K562 (cell line): ENCODE measurements around the gene DNAJC15. TPM values are rescaled to one million over a fixed set of nuclear protein-coding genes. Genes with fewer than 3 reads are reported as not detected.

Experiments
- ATAC-seq: fragments of 200-7000 bp; cut with Tn5 transposase; 3 replicates; pipeline ENCODE4 v1.9.1; 2020; ENCODE audit warnings: moderate library complexity
- BruUV-seq: library from RNA; stranded (reverse); fragments of 400-500 nt; replicated peaks from 2 replicates; lab custom pipeline; 2021; lab: Mats Ljungman, UMichigan
- CTCF ChIA-PET: fragments of 300-600 bp; formaldehyde crosslinking; extraction: SDS; loops from one replicate; lab custom pipeline; 2021; ENCODE audit warnings: low intra/inter-chr PET ratio; lab: Yijun Ruan, JAX
- POLR2A ChIA-PET: fragments of 300-600, 350-650 bp; sonication (Branson Sonifier 250); formaldehyde crosslinking; extraction: SDS; loops from one replicate; lab custom pipeline; 2021; ENCODE audit warnings: antibody characterized with exemption, inconsistent platforms; lab: Yijun Ruan, JAX
- DNase-seq, 4 experiments: peaks; one replicate each; pipeline versions ENCODE4 v3.0.0 to v3.0.0-alpha.2; 2011 to 2018; ENCODE audit warnings: low spot score in 3 of 4, mixed read lengths in 3 of 4; ENCODE audit errors: extremely low read depth in 1 of 4
- FAIRE-seq: peaks from 2 replicates; lab custom pipeline; 2011; peaks lifted over from hg19 to GRCh38; lab: Jason Lieb, UNC
- H2AFZ ChIP-seq: 2 replicates; pipeline ENCODE4 v1.6.0; 2011; ENCODE audit warnings: low read depth, low read length, control low read depth, inconsistent platforms
- H3K27ac ChIP-seq: fragments of 200-600 bp; 3 replicates; pipeline ENCODE4 v1.8.0; 2011; ENCODE audit warnings: low read depth, mild to moderate bottlenecking, control low read depth, inconsistent platforms, low read length, moderate library complexity, mixed read lengths; ENCODE audit errors: extremely low read depth
- H3K27me3 ChIP-seq, 2 experiments: fragments of 300-600 bp in 1 of 2; 2 replicates in 1 of 2; 3 replicates in 1 of 2; pipeline versions ENCODE4 v1.6.0 to v1.8.0; 2011; ENCODE audit warnings: inconsistent platforms in 2 of 2, low read length in 2 of 2, mild to moderate bottlenecking in 1 of 2, mixed read lengths in 1 of 2, moderate library complexity in 1 of 2; ENCODE audit not compliant: control insufficient read depth in 2 of 2, insufficient read depth in 2 of 2
- H3K36me3 ChIP-seq: fragments of 300-600 bp; 3 replicates; pipeline ENCODE4 v1.8.0; 2011; ENCODE audit warnings: mild to moderate bottlenecking, low read length, inconsistent platforms; ENCODE audit not compliant: control insufficient read depth, insufficient read depth
- H3K4me1 ChIP-seq, 2 experiments: fragments of 200-600 bp in 1 of 2; replicated peaks in 1 of 2; 2 replicates in 1 of 2; 3 replicates in 1 of 2; pipeline versions ENCODE4 v1.5.1 to v1.8.0; 2011; ENCODE audit warnings: inconsistent platforms in 2 of 2, low read length in 2 of 2, mild to moderate bottlenecking in 1 of 2, mixed read lengths in 1 of 2, moderate library complexity in 1 of 2; ENCODE audit not compliant: control insufficient read depth in 2 of 2, insufficient read depth in 2 of 2
- H3K4me2 ChIP-seq: 2 replicates; pipeline ENCODE4 v1.6.1; 2011; ENCODE audit warnings: low read length, control low read depth, inconsistent platforms, mixed read lengths; ENCODE audit not compliant: insufficient read depth
- H3K4me3 ChIP-seq: fragments of 200-600 bp; sonication (generic), shearing (Covaris generic); 2 replicates; pipeline ENCODE4 v1.5.1; 2016; ENCODE audit warnings: control low read depth, inconsistent platforms
- H3K79me2 ChIP-seq: fragments of 200-600 bp; 3 replicates; pipeline ENCODE4 v1.8.0; 2011; ENCODE audit warnings: low read length, inconsistent platforms; ENCODE audit not compliant: control insufficient read depth, insufficient read depth
- H3K9ac ChIP-seq, 2 experiments: 2 replicates each; pipeline versions ENCODE4 v1.6.0 to v1.6.1; 2011; ENCODE audit warnings: low read depth in 2 of 2, low read length in 2 of 2, control low read depth in 1 of 2, inconsistent platforms in 1 of 2, mild to moderate bottlenecking in 1 of 2, mixed read lengths in 1 of 2; ENCODE audit not compliant: insufficient read depth in 1 of 2
- H3K9me1 ChIP-seq: one replicate; pipeline ENCODE4 v1.6.0; 2011; ENCODE audit warnings: inconsistent platforms, mild to moderate bottlenecking, low read length, moderate library complexity; ENCODE audit not compliant: control insufficient read depth, insufficient read depth
- H3K9me3 ChIP-seq: replicated peaks from 2 replicates; pipeline ENCODE4 v1.5.1; 2011; ENCODE audit warnings: low read depth, low read length, inconsistent platforms; ENCODE audit not compliant: control insufficient read depth, insufficient read depth
- H4K20me1 ChIP-seq: replicated peaks from 2 replicates; pipeline ENCODE4 v1.6.1; 2011; ENCODE audit warnings: low read length, inconsistent platforms, mixed read lengths; ENCODE audit not compliant: control insufficient read depth, insufficient read depth
- ARID1B ChIP-seq: fragments of 450-650 bp; IDR thresholded peaks from 2 replicates; pipeline ENCODE4 v1.6.1; 2016; ENCODE audit warnings: antibody characterized with exemption, mild to moderate bottlenecking, inconsistent platforms
- CEBPB ChIP-seq: fragments of 450-650 bp; IDR thresholded peaks from 2 replicates; pipeline ENCODE4 v1.6.1; 2016; ENCODE audit warnings: missing genetic modification characterization, missing compliant biosample characterization
- CEBPG ChIP-seq, 3 experiments: fragments of 200-800 bp in 1 of 3; sonication (Bioruptor generic) in 1 of 3; sonication (generic) in 1 of 3; formaldehyde crosslinking in 1 of 3; IDR thresholded peaks in 2 of 3; conservative IDR thresholded peaks in 1 of 3; 2 replicates each; pipeline versions ENCODE4 v1.6.1 to v1.8.0; 2016 to 2022; ENCODE audit warnings: missing compliant biosample characterization in 2 of 3, missing genetic modification characterization in 2 of 3, mild to moderate bottlenecking in 1 of 3, missing genetic modification reagents in 1 of 3
- FOXA1 ChIP-seq: fragments of 450-650 bp; IDR thresholded peaks from 2 replicates; pipeline ENCODE4 v1.6.1; 2016; ENCODE audit warnings: mild to moderate bottlenecking, borderline replicate concordance
- HIVEP1 ChIP-seq: fragments of 250-450 bp; sonication (Bioruptor Pico); IDR thresholded peaks from 2 replicates; pipeline ENCODE4 v1.4.0; 2020; ENCODE audit warnings: mild to moderate bottlenecking
- NCOA4 ChIP-seq: fragments of 450-650 bp; IDR thresholded peaks from 2 replicates; pipeline ENCODE4 v1.6.1; 2018; ENCODE audit warnings: mild to moderate bottlenecking; ENCODE audit not compliant: partially characterized antibody
- NEUROD1 ChIP-seq: fragments of 150-350 bp; IDR thresholded peaks from 2 replicates; pipeline ENCODE4 v1.6.1; 2014; ENCODE audit warnings: borderline replicate concordance, low read length, low read depth; ENCODE audit not compliant: partially characterized antibody
- RBM14 ChIP-seq: fragments of 200-400 bp; formaldehyde crosslinking; IDR thresholded peaks from 2 replicates; pipeline ENCODE4 v1.6.1; 2018; ENCODE audit warnings: low read depth, mild to moderate bottlenecking, low read length, moderate library complexity, borderline replicate concordance; ENCODE audit not compliant: insufficient read depth
- THRB ChIP-seq: fragments of 450-650 bp; formaldehyde crosslinking; conservative IDR thresholded peaks from 2 replicates; pipeline ENCODE4 v1.4.0; 2022; ENCODE audit warnings: mild to moderate bottlenecking, missing genetic modification characterization
- ZNF197 ChIP-seq: fragments of 200-800 bp; sonication (Bioruptor generic); IDR thresholded peaks from 2 replicates; pipeline ENCODE4 v1.6.1; 2016; ENCODE audit warnings: low read depth, missing genetic modification characterization, missing compliant biosample characterization
- WGBS: fragments of 100-300 bp; shearing (Covaris generic); methylation state at CpG from one replicate; pipeline ENCODE4 v1.1.6; 2016; ENCODE audit warnings: low coverage, mixed read lengths; ENCODE audit not compliant: insufficient coverage; ENCODE audit errors: missing lambda C conversion rate; 5-methylcytosine and 5-hydroxymethylcytosine counted together
- in situ Hi-C: fragments of 300-500 bp; cut with MboI; formaldehyde crosslinking; loops from 4 replicates; pipeline ENCODE4 v1.15.0; 2018; ENCODE audit warnings: inconsistent platforms, mixed read lengths
- intact Hi-C: fragments of 100-400 bp; cut with micrococcal nuclease; formaldehyde crosslinking; loops from 2 replicates; pipeline ENCODE4 v1.14.2; 2022
- polyA plus RNA-seq, 8 experiments: library from polyadenylated mRNA; depleted of rRNA in 4 of 8; stranded (reverse) in 5 of 8; unstranded in 3 of 8; fragments of >200 nt; fragmentation: Nextera tagmentation in 2 of 8; fragmentation: Illumina TruSeq in 1 of 8; extraction: Ambion mirVana in 2 of 8; extraction: Trizol in 1 of 8; gene quantifications; 2 replicates each; pipeline versions ENCODE4 v1.2.1 to v1.2.3, GENCODE V29; 2011 to 2014; ENCODE audit warnings: inconsistent platforms in 1 of 8, missing spikeins in 1 of 8
- total RNA-seq, 7 experiments: library from RNA; depleted of rRNA in 6 of 7; stranded (reverse); fragments of >200 nt in 6 of 7; fragmentation: Illumina TruSeq in 2 of 7; extraction: Trizol in 2 of 7; gene quantifications; 2 replicates each; pipeline versions ENCODE4 v1.2.1 to v1.2.3, GENCODE V29; 2011 to 2021; ENCODE audit warnings: low replicate concordance in 1 of 7

DNAJC15 gene
- total and polyA plus RNA-seq, 9 of the 15 experiments (the other 6 are each of a cell fraction or from before 2014, with no cell fraction given), result 0.47 to 3.8 (median 1.0) TPM

- no peak for FAIRE-seq
- no peak for TF ChIP-seq HIVEP1 (CRISPR knock-in tag)
- TF ChIP-seq ZNF197 (CRISPR knock-in tag), result no peak
- no peak for TF ChIP-seq NCOA4
- no peak for TF ChIP-seq THRB (CRISPR knock-in tag)
- no peak for TF ChIP-seq RBM14
- no peak for TF ChIP-seq FOXA1
- no peak for TF ChIP-seq NEUROD1
- TF ChIP-seq CEBPG (CRISPR knock-in tag; IDR thresholded peaks at IDR 0.05), result no peak
- TF ChIP-seq CEBPG (tag; conservative IDR thresholded peaks at IDR 0.05 in 1 of 2, IDR thresholded peaks at IDR 0.05 in 1 of 2), result peak in 1 of 2 experiments; percentile 81; a peak in 2 of 4 replicates
- TF ChIP-seq CEBPB (tag), result peak; percentile 65
- TF ChIP-seq ARID1B, result no peak
- no peaks in the 10 kb centered on the region for H4K20me1 ChIP-seq
- no peaks in the 10 kb centered on the region for H3K9me3 ChIP-seq
- no peaks in the 10 kb centered on the region for H3K79me2 ChIP-seq
- no peaks in the 10 kb centered on the region for H3K36me3 ChIP-seq
- no peak overlapping the region for H3K4me3 ChIP-seq
- H3K27ac ChIP-seq, result no peak overlapping the region
- ChIA-PET CTCF (no interaction called here), POLR2A (no interaction called here)
- no peaks in the 10 kb centered on the region for H3K9me1 ChIP-seq
- no peak for ATAC-seq
- no peaks in the 10 kb centered on the region for H3K4me1 ChIP-seq
- no TSS peak for BruUV-seq
- intact Hi-C loops (no loop called here), in situ Hi-C loops (no loop called here)
- WGBS, result 3% methylated on average over 3 of the region's 3 CpGs
- H3K27me3 ChIP-seq, result no peaks in the 10 kb centered on the region
- H2AFZ ChIP-seq, result no peak overlapping the region
- H3K4me2 ChIP-seq, result no peak overlapping the region
- no peak for DNase-seq
- no peak overlapping the region for H3K9ac ChIP-seq
Measured at GRCh38 chr13:43005460-43006236, 17.7 kb upstream of the DNAJC15 start.
